H1 (cell line): Measurements from ENCODE around the gene EEF1A2. TPM values are rescaled to one million over a fixed set of nuclear protein-coding genes. Genes with fewer than 3 reads are reported as not detected.

Source experiments
- CTCF ChIA-PET: fragments of 300-600 bp; sonication (Branson Sonifier 250); formaldehyde crosslinking; loops from one replicate; lab custom pipeline; 2021; ENCODE audit not compliant: partially characterized antibody; lab: Charles Lee
- POLR2A ChIA-PET: fragments of 300-600 bp; sonication (Branson Sonifier 250); formaldehyde crosslinking; loops from one replicate; lab custom pipeline; 2021; ENCODE audit warnings: inconsistent platforms; ENCODE audit not compliant: partially characterized antibody; lab: Charles Lee
- DNase-seq, 2 experiments: peaks; one replicate each; pipeline versions ENCODE4 v3.0.0 to v3.0.0-alpha.2; 2010 to 2022; ENCODE audit warnings: low spot score in 2 of 2, low read depth in 1 of 2, mixed read lengths in 1 of 2
- FAIRE-seq: peaks from 2 replicates; lab custom pipeline; 2011; peaks lifted over from hg19 to GRCh38; lab: Jason Lieb, UNC
- H2AFZ ChIP-seq: 2 replicates; pipeline ENCODE4 v1.8.1; 2012; ENCODE audit warnings: low read length, inconsistent platforms
- H2AK5ac ChIP-seq: 2 replicates; pipeline ENCODE4 v1.6.1; 2013; ENCODE audit warnings: low read depth, low read length
- H2BK120ac ChIP-seq: replicated peaks from 2 replicates; pipeline ENCODE3; 2013; ENCODE audit warnings: low read depth, low read length, inconsistent platforms
- H2BK12ac ChIP-seq: 2 replicates; pipeline ENCODE4 v1.6.1; 2013; ENCODE audit warnings: low read depth, low read length
- H2BK15ac ChIP-seq: 2 replicates; pipeline ENCODE4 v1.6.1; 2013; ENCODE audit warnings: low read length
- H2BK20ac ChIP-seq: 2 replicates; pipeline ENCODE4 v1.6.1; 2013; ENCODE audit warnings: low read length
- H2BK5ac ChIP-seq: 2 replicates; pipeline ENCODE4 v1.6.1; 2013; ENCODE audit warnings: low read depth, low read length
- H3K14ac ChIP-seq: 2 replicates; pipeline ENCODE4 v1.6.1; 2013; ENCODE audit warnings: inconsistent platforms; ENCODE audit not compliant: insufficient read length
- H3K18ac ChIP-seq: 2 replicates; pipeline ENCODE4 v1.6.1; 2013; ENCODE audit warnings: low read length; ENCODE audit errors: extremely low read depth
- H3K23ac ChIP-seq: 2 replicates; pipeline ENCODE4 v1.6.1; 2013; ENCODE audit warnings: inconsistent platforms; ENCODE audit not compliant: insufficient read length
- H3K23me2 ChIP-seq: 2 replicates; pipeline ENCODE4 v1.6.1; 2013; ENCODE audit warnings: low read depth, low read length
- H3K27ac ChIP-seq: 2 replicates; pipeline ENCODE4 v1.6.1; 2011; ENCODE audit warnings: low read depth, low read length, inconsistent platforms
- H3K27me3 ChIP-seq, 4 experiments: replicated peaks in 1 of 4; 1 replicate in 1 of 4; 2 replicates in 3 of 4; pipeline versions ENCODE4 v1.6.1 to v1.8.1; 2011 to 2013; ENCODE audit warnings: low read length in 3 of 4, mild to moderate bottlenecking in 3 of 4, inconsistent platforms in 2 of 4, mixed read lengths in 2 of 4, moderate library complexity in 1 of 4; ENCODE audit not compliant: control insufficient read depth in 3 of 4, insufficient read depth in 3 of 4; ENCODE audit errors: extremely low read depth in 1 of 4
- H3K36me3 ChIP-seq, 4 experiments: 2 replicates each; pipeline versions ENCODE4 v1.6.1 to v1.8.1; 2011 to 2013; ENCODE audit warnings: mild to moderate bottlenecking in 4 of 4, low read length in 3 of 4, moderate library complexity in 2 of 4, control low read depth in 1 of 4, inconsistent platforms in 1 of 4; ENCODE audit not compliant: insufficient read depth in 4 of 4, control insufficient read depth in 2 of 4
- H3K4ac ChIP-seq: replicated peaks from 2 replicates; pipeline ENCODE3; 2013; ENCODE audit warnings: low read length, low read depth, mixed read lengths, inconsistent platforms; ENCODE audit not compliant: insufficient read length
- H3K4me1 ChIP-seq, 4 experiments: replicated peaks in 1 of 4; 1 replicate in 1 of 4; 2 replicates in 3 of 4; pipeline versions ENCODE4 v1.6.1 to v1.8.1; 2011 to 2013; ENCODE audit warnings: low read length in 3 of 4, inconsistent platforms in 2 of 4, mixed read lengths in 1 of 4; ENCODE audit not compliant: insufficient read depth in 4 of 4, control insufficient read depth in 3 of 4
- H3K4me2 ChIP-seq, 2 experiments: 2 replicates each; pipeline versions ENCODE4 v1.6.1 to v1.8.1; 2011 to 2013; ENCODE audit warnings: low read depth in 2 of 2, low read length in 2 of 2, control low read depth in 1 of 2, inconsistent platforms in 1 of 2, mild to moderate bottlenecking in 1 of 2; ENCODE audit not compliant: insufficient read depth in 1 of 2
- H3K4me3 ChIP-seq, 4 experiments: fragments of 200-600, 300-600 bp in 1 of 4; sonication (generic), shearing (Covaris generic), sonication (Bioruptor Twin) in 1 of 4; 2 replicates each; pipeline versions ENCODE4 v1.5.1 to v1.8.1; 2011 to 2016; ENCODE audit warnings: low read length in 4 of 4, low read depth in 3 of 4, control low read depth in 2 of 4, inconsistent platforms in 2 of 4, mild to moderate bottlenecking in 2 of 4, mixed read lengths in 1 of 4, moderate library complexity in 1 of 4; ENCODE audit not compliant: insufficient read depth in 2 of 4; ENCODE audit errors: extremely low read depth in 1 of 4
- H3K56ac ChIP-seq: replicated peaks from 2 replicates; pipeline ENCODE3; 2013; ENCODE audit warnings: low read depth, mild to moderate bottlenecking, mixed read lengths, low read length, inconsistent platforms; ENCODE audit not compliant: insufficient read length
- H3K79me1 ChIP-seq: 2 replicates; pipeline ENCODE4 v1.6.1; 2013; ENCODE audit warnings: low read depth, low read length, control low read depth
- H3K79me2 ChIP-seq, 2 experiments: 2 replicates each; pipeline versions ENCODE4 v1.6.1 to v1.8.1; 2012 to 2013; ENCODE audit warnings: low read length in 2 of 2, mild to moderate bottlenecking in 2 of 2, inconsistent platforms in 1 of 2; ENCODE audit not compliant: insufficient read depth in 2 of 2, control insufficient read depth in 1 of 2
- H3K9ac ChIP-seq, 4 experiments: replicated peaks in 1 of 4; 1 replicate in 1 of 4; 2 replicates in 3 of 4; pipeline versions ENCODE4 v1.6.1 to v1.8.1; 2011 to 2013; ENCODE audit warnings: low read depth in 3 of 4, low read length in 3 of 4, control low read depth in 2 of 4, mild to moderate bottlenecking in 2 of 4, moderate library complexity in 2 of 4, inconsistent platforms in 1 of 4; ENCODE audit errors: extremely low read depth in 1 of 4
- H3K9me3 ChIP-seq, 2 experiments: 2 replicates each; pipeline versions ENCODE4 v1.6.1 to v1.8.1; 2012 to 2013; ENCODE audit warnings: mild to moderate bottlenecking in 2 of 2, moderate library complexity in 2 of 2, control low read depth in 1 of 2, inconsistent platforms in 1 of 2, low read depth in 1 of 2, low read length in 1 of 2, mixed read lengths in 1 of 2; ENCODE audit not compliant: insufficient read depth in 2 of 2
- H4K20me1 ChIP-seq, 2 experiments: replicated peaks in 1 of 2; 2 replicates each; pipeline versions ENCODE3 to v1.8.1; 2011 to 2013; ENCODE audit warnings: inconsistent platforms in 2 of 2, low read length in 2 of 2, mild to moderate bottlenecking in 1 of 2; ENCODE audit not compliant: insufficient read depth in 2 of 2, control insufficient read depth in 1 of 2
- H4K5ac ChIP-seq: 2 replicates; pipeline ENCODE4 v1.6.1; 2013; ENCODE audit warnings: low read length, low read depth, mixed read lengths, inconsistent platforms; ENCODE audit not compliant: insufficient read length
- H4K8ac ChIP-seq: 2 replicates; pipeline ENCODE4 v1.8.0; 2013; ENCODE audit warnings: mild to moderate bottlenecking, moderate library complexity, low read length, inconsistent platforms; ENCODE audit not compliant: insufficient read depth; ENCODE audit errors: extremely low read depth
- H4K91ac ChIP-seq: replicated peaks from 2 replicates; pipeline ENCODE3; 2013; ENCODE audit warnings: low read length, mixed read lengths, inconsistent platforms; ENCODE audit not compliant: insufficient read length
- BACH1 ChIP-seq: IDR thresholded peaks from 2 replicates; pipeline ENCODE4 v1.6.1; 2012; ENCODE audit warnings: low read length, improper control_type of control experiment
- CEBPB ChIP-seq: IDR thresholded peaks from 2 replicates; pipeline ENCODE4 v1.6.1; 2012; ENCODE audit warnings: low read depth, low read length
- CHD2 ChIP-seq: IDR thresholded peaks from 2 replicates; pipeline ENCODE4 v1.6.1; 2012; ENCODE audit warnings: low read length, improper control_type of control experiment
- CTBP2 ChIP-seq: IDR thresholded peaks from 2 replicates; pipeline ENCODE4 v1.7.0; 2011; ENCODE audit warnings: borderline replicate concordance, mild to moderate bottlenecking, moderate library complexity, mixed read lengths, low read length; ENCODE audit not compliant: insufficient read depth, insufficient read length
- EGR1 ChIP-seq: IDR thresholded peaks from 2 replicates; pipeline ENCODE4 v1.6.1; 2011; ENCODE audit warnings: low read depth, low read length, borderline replicate concordance
- MAFK ChIP-seq: IDR thresholded peaks from 2 replicates; pipeline ENCODE4 v1.6.1; 2012; ENCODE audit warnings: low read depth, mild to moderate bottlenecking, improper control_type of control experiment, low read length
- NRF1 ChIP-seq: IDR thresholded peaks from 2 replicates; pipeline ENCODE4 v1.6.1; 2011; ENCODE audit warnings: mild to moderate bottlenecking, low read depth, low read length, improper control_type of control experiment
- POLR2AphosphoS5 ChIP-seq: IDR thresholded peaks from 2 replicates; pipeline ENCODE4 v1.6.1; 2011; ENCODE audit warnings: low read depth, low read length
- RAD21 ChIP-seq, 2 experiments: IDR thresholded peaks in 1 of 2; conservative IDR thresholded peaks in 1 of 2; 2 replicates each; pipeline ENCODE4 v1.6.1; 2011; ENCODE audit warnings: low read depth in 2 of 2, low read length in 2 of 2, improper control_type of control experiment in 1 of 2, inconsistent platforms in 1 of 2, mild to moderate bottlenecking in 1 of 2, moderate library complexity in 1 of 2
- RNF2 ChIP-seq: fragments of 200-900, 300-1000 bp; sonication (generic); IDR thresholded peaks from 2 replicates; pipeline ENCODE4 v1.7.1; 2016; ENCODE audit warnings: borderline replicate concordance, low read depth, mild to moderate bottlenecking, antibody characterized with exemption, low read length; ENCODE audit not compliant: poor library complexity, severe bottlenecking; ENCODE audit errors: missing control alignments
- SIX5 ChIP-seq: IDR thresholded peaks from 2 replicates; pipeline ENCODE4 v1.6.1; 2011; ENCODE audit warnings: mild to moderate bottlenecking, low read depth, low read length
- TAF1 ChIP-seq: IDR thresholded peaks from 2 replicates; pipeline ENCODE4 v1.6.1; 2011; ENCODE audit warnings: mild to moderate bottlenecking, low read depth, low read length
- WGBS, 2 experiments: shearing (Covaris generic) in 1 of 2; methylation state at CpG; one replicate each; pipeline versions ENCODE4 v1.1.6 to v1.1.7; 2013 to 2015; ENCODE audit warnings: low lambda C conversion rate in 2 of 2, mixed read lengths in 2 of 2, inconsistent platforms in 1 of 2, low coverage in 1 of 2, missing lambda C conversion rate in 1 of 2; ENCODE audit not compliant: insufficient replicate concordance in 2 of 2, insufficient coverage in 1 of 2, insufficient read length in 1 of 2; ENCODE audit errors: extremely low coverage in 1 of 2, missing lambda C conversion rate in 1 of 2; 5-methylcytosine and 5-hydroxymethylcytosine counted together
- long read RNA-seq, 2 experiments: library from RNA in 1 of 2; library from capped mRNA in 1 of 2; stranded (forward); transcript quantifications; one replicate each; pipeline ENCODE4 v2.0.0, GENCODE V29; 2021; ENCODE audit warnings: inconsistent platforms in 1 of 2
- polyA minus RNA-seq, 3 experiments: library from RNA; depleted of rRNA, polyadenylated mRNA; stranded (reverse); fragments of >200 nt; gene quantifications; 1 replicate in 2 of 3; 2 replicates in 1 of 3; pipeline ENCODE4 v1.2.3, GENCODE V29; 2011
- polyA plus RNA-seq, 7 experiments: library from polyadenylated mRNA; depleted of rRNA in 3 of 7; stranded (reverse) in 5 of 7; unstranded in 2 of 7; fragments of >200 nt in 5 of 7; fragments of 200-250 nt in 2 of 7; gene quantifications; 1 replicate in 5 of 7; 2 replicates in 1 of 7; 4 replicates in 1 of 7; pipeline versions ENCODE4 v1.2.1 to v1.2.3, GENCODE V29; 2011 to 2013; ENCODE audit warnings: missing spikeins in 2 of 7, mixed read lengths in 2 of 7
- total RNA-seq: library from RNA; stranded (reverse); fragmentation: NEBNext Ultra II Directional; extraction: Animal tissue kit (Norgen Biotek cat#: 25700); gene quantifications from 2 replicates; pipeline ENCODE4 v1.2.1, GENCODE V29; 2021

The EEF1A2 gene
- total RNA-seq = 25.8 and 27.9 TPM in 2 replicates
- 7.4 and 17.5 TPM in 2 replicates for polyA plus RNA-seq (2011; rRNA removed)
- polyA plus RNA-seq (2011; cell fraction: cytosol; rRNA removed) = 15.5 TPM
- 33.5 TPM for polyA plus RNA-seq (2011; cell fraction: nucleus; rRNA removed)
- polyA plus RNA-seq (2012, experiment 1 of 2) = 25.2 to 45.3 TPM (median 39.3 TPM) in 4 replicates
- polyA plus RNA-seq (2012, experiment 2 of 2) = 22.6 TPM
- polyA plus RNA-seq (2013, experiment 1 of 2) = 26.8 TPM
- polyA plus RNA-seq (2013, experiment 2 of 2) = 25.5 TPM
- polyA minus RNA-seq (2011; rRNA and poly(A)+ RNA removed) = 6.0 and 11.9 TPM in 2 replicates
- 20.6 TPM for polyA minus RNA-seq (2011; cell fraction: cytosol; rRNA and poly(A)+ RNA removed)
- 13.6 TPM for polyA minus RNA-seq (2011; cell fraction: nucleus; rRNA and poly(A)+ RNA removed)
- long read RNA-seq, experiment 1, partial matches to known transcripts = 18 of 19 reads
- long read RNA-seq, experiment 1, other reads (novel, unspliced or antisense) = 0 of 19 reads
- long read RNA-seq, experiment 2 = 0 reads

- no peak within 1 kb of the TSS for H2BK120ac ChIP-seq
- no peak within 1 kb of the TSS for H2BK20ac ChIP-seq
- H2AK5ac ChIP-seq = no peak within 1 kb of the TSS
- WGBS, 2 experiments = no CpG with 5 or more reads among the region's 58 CpGs
- no peak within 1 kb of the TSS for H4K5ac ChIP-seq
- peak within 1 kb of the TSS; percentile 38 for H3K4ac ChIP-seq
- no peak within 1 kb of the TSS for H3K23ac ChIP-seq
- no peak within 1 kb of the TSS for H3K9ac ChIP-seq
- peaks cover 0 to 32% (median 21%) of the 10 kb centered on the region in 4 experiments; a peak in 6 of 7 replicates for H3K4me1 ChIP-seq
- no peaks in the 10 kb centered on the region; a peak in 1 of 8 replicates for H3K36me3 ChIP-seq
- peak within 1 kb of the TSS; percentile 54 for H4K91ac ChIP-seq
- H3K4me2 ChIP-seq = peak within 1 kb of the TSS; percentile 60 to 80
- peaks cover 11 to 42% (median 35%) of the 10 kb centered on the region in 4 experiments for H3K27me3 ChIP-seq
- H4K8ac ChIP-seq = peak within 1 kb of the TSS; percentile 47
- POLR2A ChIA-PET = no interaction called here
- H3K27ac ChIP-seq = no peak within 1 kb of the TSS
- no peak within 1 kb of the TSS for H3K56ac ChIP-seq
- CTCF ChIA-PET = no interaction called here
- H3K79me1 ChIP-seq = no peaks in the 10 kb centered on the region
- H4K20me1 ChIP-seq = peaks cover 0 to 4% of the 10 kb centered on the region in 2 experiments
- H3K9me3 ChIP-seq = no peaks in the 10 kb centered on the region
- peak within 1 kb of the TSS; percentile 32 for H3K18ac ChIP-seq
- no peak within 1 kb of the TSS for H2BK12ac ChIP-seq
- peak within 1 kb of the TSS; percentile 32 to 66 (median 36) for H3K4me3 ChIP-seq
- H2BK15ac ChIP-seq = no peak within 1 kb of the TSS
- H2AFZ ChIP-seq = no peak within 1 kb of the TSS
- no peak within 1 kb of the TSS for H3K14ac ChIP-seq
- no peak for FAIRE-seq
- DNase-seq = peak in 1 of 2 experiments; percentile 50
- no peak within 1 kb of the TSS; the same call in 1 of the 2 replicates for H2BK5ac ChIP-seq
- H3K23me2 ChIP-seq = peaks cover 3% of the 10 kb centered on the region; the same call in 1 of the 2 replicates
- H3K79me2 ChIP-seq = no peaks in the 10 kb centered on the region
- 0 out of 2 replicates have a peak, but pooled peaks have one; percentile 16 for TF ChIP-seq TAF1
- no peak for TF ChIP-seq RNF2
- TF ChIP-seq CTBP2 = no peak
- TF ChIP-seq CHD2 = no peak
- no peak for TF ChIP-seq EGR1
- TF ChIP-seq POLR2AphosphoS5 = no peak
- no peak for TF ChIP-seq NRF1
- peak; percentile 10; the same call in 1 of the 2 replicates for TF ChIP-seq BACH1
- TF ChIP-seq MAFK = no peak
- no peak for TF ChIP-seq CEBPB
- no peak for TF ChIP-seq SIX5
- TF ChIP-seq RAD21 (IDR thresholded peaks at IDR 0.05 in 1 of 2, conservative IDR thresholded peaks at IDR 0.05 in 1 of 2; ENCODE audit: low read depth in 2 of 2, low read length in 2 of 2) = no peak
These were observed at the start of gene EEF1A2 for GRCh38 chr20:63498960-63499337. EEF1A2 (minus strand) TSS chr20:63499083; CDS start chr20:63497763, 1,320 bp downstream.
